ENCODE data around the gene VGLL4. TPM values are rescaled to one million over a fixed set of nuclear protein-coding genes. Genes with fewer than 3 reads are reported as not detected.

Gene VGLL4
- total RNA-seq, 2 donors from 2014 or later: 87.2 to 203 TPM

GRCh38 chr3:11613319-11613718 lies 30.4 kb downstream of the VGLL4 start:
- H3K27ac ChIP-seq: no peak overlapping the region
- H3K9me3 ChIP-seq: no peaks in the 10 kb centered on the region
- no peak overlapping the region for H3K4me3 ChIP-seq
- no peaks in the 10 kb centered on the region for H3K27me3 ChIP-seq (replicated peaks; ENCODE audit: insufficient read depth)
- no peak for TF ChIP-seq POLR2A (IDR thresholded peaks at IDR 0.05)
- TF ChIP-seq POLR2AphosphoS5 (IDR thresholded peaks at IDR 0.05): no peak
- intact Hi-C loops (cut with DNase I): no loop called here
- no peak for DNase-seq (ENCODE audit: low spot score)
- no peaks in the 10 kb centered on the region for H3K36me3 ChIP-seq
- peaks cover 6% of the 10 kb centered on the region for H3K4me1 ChIP-seq (replicated peaks)
- 50% methylated on average over 8 of the region's 8 CpGs for WGBS

DNA sequence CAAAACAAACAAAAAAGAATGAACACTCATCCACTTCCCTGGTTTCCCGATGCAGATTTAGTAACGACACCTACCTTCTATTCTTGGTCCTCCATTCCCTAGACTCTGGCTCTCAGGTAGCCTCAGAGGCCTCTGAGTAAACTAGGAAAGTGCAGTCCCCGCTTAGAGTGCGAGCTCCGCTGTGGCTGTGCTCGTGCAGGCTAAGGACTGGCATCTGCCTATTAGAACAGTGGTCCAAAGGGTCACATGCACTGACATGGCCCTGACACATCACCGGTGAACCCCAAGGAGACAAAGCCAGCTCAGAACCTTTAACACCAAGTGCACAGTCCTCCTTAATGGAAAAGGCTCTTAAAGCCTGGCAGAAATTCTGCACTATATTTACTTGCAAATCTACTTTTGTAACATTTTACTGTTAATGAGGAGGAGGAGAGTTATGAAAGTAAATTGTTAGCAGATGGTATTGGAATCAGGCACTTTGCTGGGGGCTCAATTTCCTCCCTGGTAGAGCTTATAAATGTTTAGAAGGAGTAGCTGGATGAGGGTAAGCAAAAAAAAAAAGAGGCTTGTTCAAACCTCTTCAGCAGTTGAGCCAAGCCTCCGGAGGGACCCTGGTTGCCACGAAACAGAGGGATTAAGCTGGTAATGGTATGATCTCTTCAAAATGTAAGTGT lies 31.1 kb downstream of the VGLL4 start:
- 49% methylated on average over 9 of the region's 9 CpGs for WGBS
- intact Hi-C loops (cut with DNase I): no loop called here
- H3K27ac ChIP-seq: no peak overlapping the region
- H3K9me3 ChIP-seq: no peaks in the 10 kb centered on the region
- H3K27me3 ChIP-seq (replicated peaks; ENCODE audit: insufficient read depth): no peaks in the 10 kb centered on the region
- DNase-seq (ENCODE audit: low spot score): no peak
- no peaks in the 10 kb centered on the region for H3K36me3 ChIP-seq
- H3K4me1 ChIP-seq (replicated peaks): peaks cover 6% of the 10 kb centered on the region
- H3K4me3 ChIP-seq: no peak overlapping the region
- TF ChIP-seq, protein P1, sequence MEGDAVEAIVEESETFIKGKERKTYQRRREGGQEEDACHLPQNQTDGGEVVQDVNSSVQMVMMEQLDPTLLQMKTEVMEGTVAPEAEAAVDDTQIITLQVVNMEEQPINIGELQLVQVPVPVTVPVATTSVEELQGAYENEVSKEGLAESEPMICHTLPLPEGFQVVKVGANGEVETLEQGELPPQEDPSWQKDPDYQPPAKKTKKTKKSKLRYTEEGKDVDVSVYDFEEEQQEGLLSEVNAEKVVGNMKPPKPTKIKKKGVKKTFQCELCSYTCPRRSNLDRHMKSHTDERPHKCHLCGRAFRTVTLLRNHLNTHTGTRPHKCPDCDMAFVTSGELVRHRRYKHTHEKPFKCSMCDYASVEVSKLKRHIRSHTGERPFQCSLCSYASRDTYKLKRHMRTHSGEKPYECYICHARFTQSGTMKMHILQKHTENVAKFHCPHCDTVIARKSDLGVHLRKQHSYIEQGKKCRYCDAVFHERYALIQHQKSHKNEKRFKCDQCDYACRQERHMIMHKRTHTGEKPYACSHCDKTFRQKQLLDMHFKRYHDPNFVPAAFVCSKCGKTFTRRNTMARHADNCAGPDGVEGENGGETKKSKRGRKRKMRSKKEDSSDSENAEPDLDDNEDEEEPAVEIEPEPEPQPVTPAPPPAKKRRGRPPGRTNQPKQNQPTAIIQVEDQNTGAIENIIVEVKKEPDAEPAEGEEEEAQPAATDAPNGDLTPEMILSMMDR (IDR thresholded peaks at IDR 0.05): no peak

DNA sequence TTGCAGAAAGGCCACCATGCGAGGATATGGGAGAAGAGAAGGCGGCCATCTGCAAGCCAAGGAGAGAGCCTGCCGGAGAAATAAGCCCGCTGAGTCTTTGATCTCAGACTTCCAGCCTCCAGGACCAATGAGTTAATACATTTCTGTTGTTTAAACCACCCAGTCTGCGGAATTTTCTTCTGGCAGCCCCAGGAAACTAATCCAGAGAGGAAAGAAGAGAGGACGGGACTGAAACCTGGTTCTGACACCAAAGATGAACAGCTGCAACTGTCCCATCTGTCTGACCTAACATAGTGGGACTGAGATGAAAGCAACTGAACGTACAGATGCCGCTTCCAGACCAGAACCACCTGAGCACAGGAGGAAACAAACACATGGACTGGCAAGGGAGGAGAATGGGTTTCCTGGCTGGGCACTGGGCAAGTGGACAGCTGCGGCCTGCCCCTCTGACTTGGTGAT lies 32.3 kb downstream of the VGLL4 start:
- Histone ChIP-seq H3K9me3 (no peaks in the 10 kb centered on the region), H3K4me3 (no peak overlapping the region), H3K27ac (no peak overlapping the region), H3K36me3 (no peaks in the 10 kb centered on the region), H3K27me3 (replicated peaks; ENCODE audit: insufficient read depth) (no peaks in the 10 kb centered on the region), H3K4me1 (replicated peaks) (peaks cover 6% of the 10 kb centered on the region)
- TF ChIP-seq, protein P1 (IDR thresholded peaks at IDR 0.05): no peak
- TF ChIP-seq POLR2A (IDR thresholded peaks at IDR 0.05) (no peak), POLR2AphosphoS5 (IDR thresholded peaks at IDR 0.05) (no peak)
- WGBS: 63% methylated on average over 9 of the region's 9 CpGs
- no peak for DNase-seq (ENCODE audit: low spot score)
- intact Hi-C loops (cut with DNase I): no loop called here

DNA sequence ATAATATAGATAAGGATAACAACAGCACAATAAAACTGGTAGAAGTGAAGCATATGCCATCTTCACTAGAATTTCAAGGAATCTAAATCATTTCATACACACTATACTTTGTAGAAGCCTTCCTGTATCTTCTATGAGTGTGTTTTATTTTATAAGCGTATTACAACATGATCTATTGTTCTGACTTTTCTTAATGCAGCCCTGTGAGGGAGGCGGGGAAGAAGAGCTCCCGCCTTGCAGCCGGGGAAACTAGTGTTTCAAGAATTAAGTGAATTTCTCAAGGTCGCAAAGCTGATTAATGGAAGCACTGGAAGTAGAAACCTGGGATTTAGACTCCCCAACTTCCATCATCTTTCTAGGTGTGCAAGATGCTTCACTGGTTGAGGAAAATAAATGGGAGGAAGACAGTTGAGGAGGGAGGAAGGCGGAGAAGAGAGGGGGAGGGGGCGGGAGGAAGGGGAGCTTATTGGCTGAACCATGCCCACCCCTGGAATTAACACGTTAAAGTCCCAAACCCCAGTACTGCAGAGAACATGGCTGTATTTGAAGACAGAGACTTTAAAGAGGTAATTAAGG lies 32.9 kb downstream of the VGLL4 start:
- no peaks in the 10 kb centered on the region for H3K36me3 ChIP-seq
- intact Hi-C loops (cut with DNase I): no loop called here
- TF ChIP-seq POLR2A (IDR thresholded peaks at IDR 0.05): no peak
- TF ChIP-seq, protein P1 (IDR thresholded peaks at IDR 0.05): no peak
- TF ChIP-seq POLR2AphosphoS5 (IDR thresholded peaks at IDR 0.05): no peak
- H3K27ac ChIP-seq: no peak overlapping the region
- H3K27me3 ChIP-seq (replicated peaks; ENCODE audit: insufficient read depth): no peaks in the 10 kb centered on the region
- WGBS: 34% methylated on average over 8 of the region's 8 CpGs
- no peak overlapping the region for H3K4me3 ChIP-seq
- H3K9me3 ChIP-seq: no peaks in the 10 kb centered on the region
- DNase-seq (ENCODE audit: low spot score): no peak
- H3K4me1 ChIP-seq (replicated peaks): peaks cover 6% of the 10 kb centered on the region

DNA sequence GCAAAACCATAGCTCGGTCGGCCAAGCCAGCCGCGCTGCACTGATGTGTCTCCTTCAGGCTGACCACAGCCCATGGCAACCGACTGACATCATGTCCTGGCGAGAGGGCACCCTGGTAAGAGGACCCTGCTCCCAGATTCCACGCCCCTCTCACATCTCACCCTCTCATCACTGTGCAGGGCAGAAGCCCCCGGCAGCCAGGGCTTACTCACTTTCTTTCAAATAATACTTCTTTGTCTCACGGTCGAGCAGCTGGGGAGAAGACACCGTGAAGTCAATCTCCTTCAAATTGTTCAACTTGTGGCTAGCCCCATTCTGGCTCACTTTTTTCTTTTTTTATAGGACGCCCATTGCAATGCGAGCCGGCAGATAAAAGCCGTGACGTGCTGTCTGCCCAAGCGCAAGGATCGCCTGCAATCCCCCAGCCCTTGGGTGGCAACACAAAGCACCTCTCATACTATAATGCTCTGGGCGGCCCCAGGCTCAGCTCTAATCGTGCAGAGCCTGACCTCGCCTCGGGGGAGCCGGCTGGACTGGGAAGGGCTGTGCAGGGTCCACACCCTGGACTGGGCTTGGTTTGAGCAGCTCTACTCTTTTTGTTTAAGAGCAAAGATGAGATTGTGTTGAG lies 33.6 kb downstream of the VGLL4 start:
- Histone ChIP-seq H3K4me1 (replicated peaks) (peaks cover 6% of the 10 kb centered on the region), H3K36me3 (no peaks in the 10 kb centered on the region), H3K9me3 (no peaks in the 10 kb centered on the region), H3K27ac (no peak overlapping the region), H3K27me3 (replicated peaks; ENCODE audit: insufficient read depth) (no peaks in the 10 kb centered on the region), H3K4me3 (no peak overlapping the region)
- intact Hi-C loops (cut with DNase I): no loop called here
- DNase-seq (ENCODE audit: low spot score): no peak
- TF ChIP-seq, protein P1 (IDR thresholded peaks at IDR 0.05): no peak
- TF ChIP-seq POLR2A (IDR thresholded peaks at IDR 0.05) (no peak), POLR2AphosphoS5 (IDR thresholded peaks at IDR 0.05) (no peak)
- WGBS: 30% methylated on average over 22 of the region's 23 CpGs

Data from prostate gland (tissue), 2 donors.